GM21737 (cell line): Measurements from ENCODE around the gene AGBL3.
A peak's percentile ranks its signal among the peaks of the same experiment; 100 is the strongest.
"Not testable (repeated sequence)": the region's sequence is repeated elsewhere in the genome, so short reads cannot be mapped to it uniquely, and the experiment has no call there.

Source experiments
- ATAC-seq: cut with Tn5 transposase; IDR thresholded peaks from one replicate; pipeline ENCODE4 v1.9.1; 2021; ENCODE audit warnings: mild to moderate bottlenecking, moderate library complexity; ENCODE audit not compliant: unreplicated experiment

AGBL3 gene

GRCh38 chr7:135165862-135166261, 179.6 kb downstream of the AGBL3 start:
- no peak for ATAC-seq

GRCh38 chr7:135166338-135166990, 180.2 kb downstream of the AGBL3 start:
- ATAC-seq: no peak

- ATAC-seq: no peak
Measured at GRCh38 chr7:135167365-135167917, 181.1 kb downstream of the AGBL3 start.

GRCh38 chr7:135168001-135168400, 181.7 kb downstream of the AGBL3 start:
- no peak for ATAC-seq

- ATAC-seq: no peak
Measured at GRCh38 chr7:135168489-135169140, 182.3 kb downstream of the AGBL3 start.

GRCh38 chr7:135169141-135169963, 183.0 kb downstream of the AGBL3 start:
- peak; percentile 35 for ATAC-seq

GRCh38 chr7:135169964-135170273, 183.6 kb downstream of the AGBL3 start:
- ATAC-seq: no peak

- ATAC-seq: peak; percentile 83
Measured at GRCh38 chr7:135170274-135170997, 184.1 kb downstream of the AGBL3 start, which contains the start of gene CYREN. TSS of gene CYREN (minus strand) at chr7:135170707. CDS start at chr7:135168922, 1,785 bp downstream.

GRCh38 chr7:135170998-135171481, 184.7 kb downstream of the AGBL3 start:
- not testable (repeated sequence) for ATAC-seq

- not testable (repeated sequence) for ATAC-seq
Measured at GRCh38 chr7:135171581-135172291, 185.4 kb downstream of the AGBL3 start.

- not testable (repeated sequence) for ATAC-seq
Measured at GRCh38 chr7:135173916-135174315, 187.6 kb downstream of the AGBL3 start.

GRCh38 chr7:135174941-135175340, 188.6 kb downstream of the AGBL3 start:
- ATAC-seq: no peak

GRCh38 chr7:135175931-135176330, 189.6 kb downstream of the AGBL3 start:
- no peak for ATAC-seq

- ATAC-seq: no peak
Measured at GRCh38 chr7:135177028-135177696, 190.9 kb downstream of the AGBL3 start.

GRCh38 chr7:135178364-135178763, 192.1 kb downstream of the AGBL3 start:
- ATAC-seq: no peak

GRCh38 chr7:135179321-135179925, 193.1 kb downstream of the AGBL3 start:
- no peak for ATAC-seq

- ATAC-seq: no peak
Measured at GRCh38 chr7:135180122-135180521, 193.8 kb downstream of the AGBL3 start.

- no peak for ATAC-seq
Measured at GRCh38 chr7:135181261-135181928, 195.1 kb downstream of the AGBL3 start.
